ENCODE measurements around the gene PGM1. TPM values are rescaled to one million over a fixed set of nuclear protein-coding genes. Genes with fewer than 3 reads are reported as not detected.

The PGM1 gene
- total RNA-seq, 8 experiments from 2014 or later = 24.4 to 50.1 (median 34.2) TPM

DNA sequence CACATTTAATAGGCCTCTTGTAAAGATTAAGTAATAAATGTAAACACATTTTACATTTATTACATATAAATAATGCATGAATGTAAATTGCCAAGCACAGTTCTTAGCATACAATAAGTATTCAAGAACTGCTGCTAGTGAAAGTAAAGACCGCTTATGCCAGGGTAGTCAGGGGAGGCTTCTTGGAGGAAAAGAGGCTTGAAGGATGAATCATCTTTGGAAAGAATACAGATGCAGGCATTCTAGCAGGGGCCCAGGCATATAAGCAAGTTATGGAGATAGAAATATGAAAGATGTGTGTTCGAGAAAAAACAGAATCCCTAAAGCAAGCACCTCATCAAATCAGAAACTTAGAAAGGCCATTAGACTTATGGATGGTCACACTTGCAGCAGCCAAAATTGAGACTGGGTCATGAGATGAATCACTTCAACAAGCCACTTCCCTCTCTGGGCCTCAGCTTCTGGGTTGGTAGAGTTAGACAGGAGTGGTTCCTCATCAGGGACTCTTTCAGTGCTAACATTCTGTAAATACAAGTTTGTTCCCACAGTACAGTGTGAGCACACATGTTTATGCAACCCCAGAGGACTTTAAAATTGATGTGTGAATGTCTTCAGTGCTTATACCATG is 100.8 kb downstream of the PGM1 start:
- peak in 3 of 8 experiments; percentile 59 to 78 (median 62) for ATAC-seq (replicated peaks in 6 of 8)
- in situ Hi-C loops (cut with MboI; ENCODE audit: low pct_unique_long_range_greater_than_20kb in 2 of 9, low sequenced_read_pairs in 9 of 9, unreplicated experiment in 9 of 9) = loop anchor here in 5 of 9 experiments (25.0 kb wide), 2 partner anchors 218 to 443 kb away; no protein-coding TSS in a partner anchor
- WGBS, 10 experiments = 0 to 100% (median 67%) methylated on average over 1 to 2 of the region's 2 CpGs; no CpG with 5 or more reads in 3 of the 10 experiments
- peaks cover 0 to 12% of the 10 kb centered on the region in 2 donors for H3K4me1 ChIP-seq (replicated peaks in 1 of 2)
- no peak overlapping the region for H3K27ac ChIP-seq
- H3K4me3 ChIP-seq = no peak overlapping the region

DNA sequence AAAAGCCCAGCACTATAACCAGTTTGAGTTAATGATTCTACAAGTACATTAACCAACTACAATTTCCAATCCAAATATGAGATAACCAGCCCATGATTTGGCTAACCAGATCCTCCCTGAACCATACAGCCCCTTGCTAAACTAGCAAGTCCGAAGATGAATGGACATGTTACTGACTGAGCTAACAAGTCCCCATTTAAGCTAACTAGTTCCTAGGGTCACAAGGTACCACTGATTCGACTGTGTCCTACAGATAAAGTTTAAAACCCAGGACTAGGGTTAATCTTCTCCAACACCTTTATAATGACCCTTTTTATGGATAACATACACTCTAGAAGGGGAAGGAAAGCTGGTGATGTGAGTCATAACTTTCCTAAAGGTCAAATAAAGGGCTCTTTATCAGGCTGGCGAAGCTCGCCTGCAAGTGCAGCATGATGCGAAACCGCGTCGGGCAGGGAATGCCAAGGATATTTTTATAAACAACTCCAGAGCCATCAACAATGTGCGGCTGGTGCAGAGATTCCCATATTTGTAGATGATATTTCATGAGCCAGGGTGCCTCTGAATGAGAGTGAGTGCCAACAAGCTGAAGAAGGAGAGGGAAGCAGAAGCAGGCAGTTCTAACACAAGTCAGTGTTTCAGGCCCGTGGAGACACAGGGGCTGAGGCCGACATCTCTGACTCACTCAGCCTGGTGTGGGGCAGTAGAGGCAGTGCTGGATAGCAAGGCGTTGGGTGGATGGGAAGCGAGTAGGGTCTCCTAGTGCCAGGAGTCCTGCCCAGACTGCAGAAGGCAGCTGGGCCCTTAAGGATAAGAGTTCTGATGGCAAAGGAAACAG is 105.0 kb downstream of the PGM1 start:
- H3K4me1 ChIP-seq (replicated peaks in 1 of 2) = peaks cover 0 to 2% of the 10 kb centered on the region in 2 donors
- no peak overlapping the region for H3K27ac ChIP-seq
- in situ Hi-C loops (cut with MboI; ENCODE audit: low pct_unique_long_range_greater_than_20kb in 2 of 9, low sequenced_read_pairs in 9 of 9, unreplicated experiment in 9 of 9) = loop anchor here in 5 of 9 experiments (25.0 kb wide), 2 partner anchors 214 to 439 kb away; no protein-coding TSS in a partner anchor
- no peak for ATAC-seq (replicated peaks in 6 of 8)
- no peak overlapping the region for H3K4me3 ChIP-seq
- 39 to 95% (median 85%) methylated on average over 1 to 13 of the region's 13 CpGs; no CpG with 5 or more reads in 1 of the 10 experiments for WGBS, 10 experiments

DNA sequence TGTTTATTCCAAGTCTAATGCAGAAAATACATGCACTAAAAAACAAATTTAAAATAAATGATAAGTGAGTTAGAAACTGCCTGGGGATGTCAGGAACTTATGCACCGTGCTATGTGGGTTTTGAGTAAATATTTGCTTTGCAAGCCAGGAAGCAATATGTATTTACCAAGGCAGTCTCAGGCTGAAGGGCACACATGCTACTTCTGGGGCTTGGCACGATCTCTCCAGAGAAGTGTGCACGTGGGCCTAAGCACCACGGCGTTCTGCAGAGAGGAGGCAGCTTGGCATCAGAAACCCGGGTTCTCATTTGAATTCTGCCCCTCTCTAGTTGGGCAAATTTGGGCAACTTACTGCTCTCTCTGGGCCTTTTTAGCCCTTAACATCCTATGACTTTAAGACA is 108.0 kb downstream of the PGM1 start:
- peak in 1 of 8 experiments; percentile 100 for ATAC-seq (replicated peaks in 6 of 8)
- in situ Hi-C loops (cut with MboI; ENCODE audit: low pct_unique_long_range_greater_than_20kb in 2 of 9, low sequenced_read_pairs in 9 of 9, unreplicated experiment in 9 of 9) = no loop called here
- WGBS, 10 experiments = 14 to 100% (median 83%) methylated on average over 1 to 6 of the region's 6 CpGs; no CpG with 5 or more reads in 1 of the 10 experiments
- no peak overlapping the region for H3K27ac ChIP-seq
- peaks cover 3 to 13% of the 10 kb centered on the region in 2 donors for H3K4me1 ChIP-seq (replicated peaks in 1 of 2)
- no peak overlapping the region for H3K4me3 ChIP-seq

DNA sequence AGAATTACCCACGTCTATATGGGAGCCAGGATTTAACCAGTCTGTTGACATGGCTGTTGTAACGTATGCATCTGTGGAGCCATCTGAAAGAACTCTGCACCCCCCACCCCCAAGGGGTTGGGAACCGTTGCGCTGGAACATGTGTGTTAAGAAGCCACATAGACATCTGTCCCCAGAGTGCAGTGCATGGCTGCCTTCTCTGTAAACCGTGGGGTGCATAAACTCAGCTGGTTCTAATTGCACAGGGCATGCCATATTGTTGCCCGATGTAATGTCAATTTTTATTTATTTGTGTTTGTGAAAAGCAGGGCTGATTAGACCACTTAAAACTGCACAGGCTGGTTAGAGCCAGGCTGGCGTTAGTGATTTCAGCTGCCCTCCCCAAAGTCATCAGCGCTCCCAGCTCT is 110.5 kb downstream of the PGM1 start:
- Histone ChIP-seq H3K4me3 (no peak overlapping the region), H3K27ac (no peak overlapping the region), H3K4me1 (replicated peaks in 1 of 2) (peaks cover 3 to 13% of the 10 kb centered on the region in 2 donors)
- peak in 5 of 8 experiments; percentile 30 to 76 (median 74) for ATAC-seq (replicated peaks in 6 of 8)
- in situ Hi-C loops (cut with MboI; ENCODE audit: low pct_unique_long_range_greater_than_20kb in 2 of 9, low sequenced_read_pairs in 9 of 9, unreplicated experiment in 9 of 9) = no loop called here
- 29 to 82% (median 64%) methylated on average over 1 to 7 of the region's 8 CpGs; no CpG with 5 or more reads in 3 of the 10 experiments for WGBS, 10 experiments

DNA sequence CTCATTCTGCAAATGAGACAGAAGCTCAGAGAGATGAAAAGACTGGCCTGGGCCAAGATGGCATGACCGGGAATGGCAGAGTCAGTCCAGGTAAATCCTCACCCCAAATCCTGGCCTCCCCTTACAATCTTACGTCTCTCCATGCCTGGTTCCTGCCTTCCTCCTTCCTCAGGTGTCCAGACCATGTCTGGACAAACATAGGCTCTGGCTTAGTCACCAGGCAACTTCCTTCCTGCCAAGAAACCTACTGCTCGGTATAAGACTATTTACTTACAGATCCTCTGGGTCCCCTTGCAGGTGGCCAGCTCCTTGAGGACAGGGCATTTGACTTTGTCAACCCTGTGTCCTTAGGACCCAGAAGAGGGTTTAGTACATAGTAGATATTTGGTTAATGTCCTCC is 111.2 kb downstream of the PGM1 start:
- ATAC-seq (replicated peaks in 6 of 8) = no peak

DNA sequence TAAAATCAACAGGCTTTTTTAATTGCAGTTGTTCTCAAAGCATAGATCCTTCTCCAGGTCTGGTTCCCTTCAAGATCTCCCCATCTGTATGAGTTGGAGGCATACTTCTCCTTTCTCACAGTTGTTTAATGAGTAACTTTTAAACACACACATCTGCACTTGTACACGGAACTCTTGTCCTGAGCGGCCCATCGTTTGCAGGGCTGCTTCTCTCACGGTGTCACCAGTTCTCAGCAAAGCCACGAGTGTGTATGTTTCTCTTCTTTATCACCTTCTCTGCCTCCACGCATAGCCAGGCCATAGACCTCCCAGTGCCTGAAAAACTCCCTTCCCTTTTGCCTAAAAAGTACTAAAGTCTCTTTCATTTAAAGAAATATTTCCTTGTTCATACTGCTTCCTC is 111.9 kb downstream of the PGM1 start:
- Histone ChIP-seq H3K4me1 (replicated peaks in 1 of 2) (peaks cover 3 to 16% of the 10 kb centered on the region in 2 donors), H3K27ac (no peak overlapping the region), H3K4me3 (no peak overlapping the region)
- WGBS, 10 experiments = 13 to 90% (median 72%) methylated on average over 3 to 6 of the region's 6 CpGs; no CpG with 5 or more reads in 3 of the 10 experiments
- no peak for ATAC-seq (replicated peaks in 6 of 8)
- in situ Hi-C loops (cut with MboI; ENCODE audit: low pct_unique_long_range_greater_than_20kb in 2 of 9, low sequenced_read_pairs in 9 of 9, unreplicated experiment in 9 of 9) = no loop called here

More for the DNA sequence above, 111.2 kb downstream of the PGM1 start:
- in situ Hi-C loops (cut with MboI; ENCODE audit: low pct_unique_long_range_greater_than_20kb in 2 of 9, low sequenced_read_pairs in 9 of 9, unreplicated experiment in 9 of 9) = no loop called here
- H3K4me3 ChIP-seq = no peak overlapping the region
- H3K27ac ChIP-seq = no peak overlapping the region
- 70 to 100% (median 89%) methylated on average over 1 to 3 of the region's 3 CpGs; no CpG with 5 or more reads in 3 of the 10 experiments for WGBS, 10 experiments
- peaks cover 3 to 13% of the 10 kb centered on the region in 2 donors for H3K4me1 ChIP-seq (replicated peaks in 1 of 2)

DNA sequence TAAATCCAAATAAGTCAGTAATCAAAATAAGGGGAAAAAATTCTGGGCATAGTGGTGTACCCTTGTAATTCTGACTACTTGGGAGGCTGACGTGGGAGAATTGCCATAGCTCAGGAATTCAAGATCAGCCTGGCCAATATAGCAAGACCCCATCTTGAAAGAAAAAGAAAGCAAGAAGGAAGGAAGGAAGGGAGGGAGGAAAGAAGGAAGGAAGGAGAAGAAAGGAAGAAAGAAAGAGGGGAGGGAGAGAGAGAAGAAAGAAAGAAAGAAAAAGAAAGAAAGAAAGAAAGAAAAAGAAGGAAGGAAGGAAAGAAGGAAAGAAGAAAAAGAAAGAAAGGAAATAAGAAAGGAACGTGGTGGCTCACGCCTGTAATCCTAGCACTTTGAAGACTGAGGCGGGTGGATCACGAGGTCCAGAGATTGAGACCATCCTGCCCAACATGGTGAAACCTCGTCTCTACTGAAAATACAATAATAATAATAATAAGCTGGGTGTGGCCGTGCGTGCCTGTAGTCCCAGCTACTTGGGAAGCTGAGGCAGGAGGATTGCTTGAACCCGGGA is 116.1 kb downstream of the PGM1 start:
- no peak for ATAC-seq (replicated peaks in 6 of 8)
- 14 to 90% (median 82%) methylated on average over 1 to 9 of the region's 9 CpGs for WGBS, 10 experiments
- in situ Hi-C loops (cut with MboI; ENCODE audit: low pct_unique_long_range_greater_than_20kb in 2 of 9, low sequenced_read_pairs in 9 of 9, unreplicated experiment in 9 of 9) = no loop called here
- H3K4me1 ChIP-seq (replicated peaks in 1 of 2) = peaks cover 0 to 15% of the 10 kb centered on the region in 2 donors
- no peak overlapping the region for H3K4me3 ChIP-seq
- H3K27ac ChIP-seq = no peak overlapping the region

Other genes with a start within 250 kb of the PGM1 start
- 10 to 100 TPM in 7 of 8 experiments, 1 to 10 TPM in 1; 7.4 to 20.8 (median 17.3) TPM for gene ALG6, start 225.8 kb upstream of the PGM1 start, total RNA-seq
- gene ITGB3BP, start 70.2 kb upstream of the PGM1 start, total RNA-seq = 10 to 100 TPM; 22.4 to 62.2 (median 31.5) TPM
- gene EFCAB7, start 69.9 kb upstream of the PGM1 start, total RNA-seq = 10 to 100 TPM in 6 of 8 experiments, 1 to 10 TPM in 2; 7.9 to 27.9 (median 20.0) TPM
- gene ROR1, start 180.6 kb downstream of the PGM1 start, total RNA-seq = 10 to 100 TPM in 1 of 8 experiments, 1 to 10 TPM in 7; 1.2 to 15.7 (median 2.7) TPM